GM12878 (cell line): ENCODE results near the gene ETV6. TPM values are rescaled to one million over a fixed set of nuclear protein-coding genes. Genes with fewer than 3 reads are reported as not detected.

Experiments used
- ATAC-seq: fragments of 200-7000 bp; cut with Tn5 transposase; 3 replicates; pipeline ENCODE4 v1.9.1; 2020; ENCODE audit warnings: mild to moderate bottlenecking, moderate library complexity
- BruUV-seq: library from RNA; stranded (reverse); fragments of 400-500 nt; replicated peaks from 2 replicates; lab custom pipeline; 2021; lab: Mats Ljungman, UMichigan
- CTCF ChIA-PET: fragments of 300-600 bp; sonication (Branson Sonifier 250); formaldehyde crosslinking; extraction: SDS; loops from one replicate; lab custom pipeline; 2021; ENCODE audit warnings: inconsistent platforms; lab: Yijun Ruan, JAX
- POLR2A ChIA-PET: fragments of 350-600 bp; formaldehyde crosslinking; extraction: SDS; loops from one replicate; lab custom pipeline; 2021; ENCODE audit warnings: inconsistent platforms; lab: Charles Lee
- RAD21 ChIA-PET: fragments of 300-600 bp; sonication (Branson Sonifier 250); formaldehyde crosslinking; loops from one replicate; lab custom pipeline; 2023; ENCODE audit warnings: antibody characterized with exemption; ENCODE audit not compliant: unreplicated experiment; lab: Charles Lee
- SMC1A ChIA-PET: fragments of 300-600 bp; sonication (Branson Sonifier 250); formaldehyde crosslinking; loops from one replicate; lab custom pipeline; 2023; ENCODE audit not compliant: unreplicated experiment, uncharacterized antibody; lab: Charles Lee
- DNase-seq: peaks from one replicate; pipeline ENCODE4 v3.0.0-alpha.2; 2011; ENCODE audit warnings: low read depth, low spot score
- FAIRE-seq: peaks from 3 replicates; lab custom pipeline; 2011; peaks lifted over from hg19 to GRCh38; lab: Jason Lieb, UNC
- H2AFZ ChIP-seq: 2 replicates; pipeline ENCODE4 v1.6.0; 2011; ENCODE audit warnings: low read depth, low read length, control low read depth; ENCODE audit not compliant: control insufficient read depth
- H3K27ac ChIP-seq: 2 replicates; pipeline ENCODE4 v1.5.1; 2011; ENCODE audit warnings: control low read depth; ENCODE audit not compliant: control insufficient read depth, insufficient read depth
- H3K27me3 ChIP-seq, 2 experiments: replicated peaks in 1 of 2; 2 replicates each; pipeline versions ENCODE4 v1.6.0 to v1.6.1; 2011; ENCODE audit warnings: low read length in 1 of 2; ENCODE audit not compliant: control insufficient read depth in 2 of 2, insufficient read depth in 2 of 2
- H3K36me3 ChIP-seq, 2 experiments: 2 replicates each; pipeline ENCODE4 v1.5.1; 2011; ENCODE audit warnings: low read length in 1 of 2; ENCODE audit not compliant: control insufficient read depth in 2 of 2, insufficient read depth in 2 of 2
- H3K4me1 ChIP-seq: 2 replicates; pipeline ENCODE4 v1.6.1; 2011; ENCODE audit warnings: mild to moderate bottlenecking, low read length, moderate library complexity, mixed read lengths; ENCODE audit not compliant: control insufficient read depth, insufficient read depth
- H3K4me2 ChIP-seq: 2 replicates; pipeline ENCODE4 v1.6.0; 2011; ENCODE audit warnings: control low read depth; ENCODE audit not compliant: control insufficient read depth, insufficient read depth
- H3K4me3 ChIP-seq: fragments of 200-600 bp; sonication (generic); 2 replicates; pipeline ENCODE4 v1.5.1; 2016
- H3K79me2 ChIP-seq: 2 replicates; pipeline ENCODE4 v1.6.0; 2011; ENCODE audit warnings: low read length; ENCODE audit not compliant: control insufficient read depth, insufficient read depth
- H3K9ac ChIP-seq: 2 replicates; pipeline ENCODE4 v1.8.0; 2011; ENCODE audit warnings: low read length, control low read depth, mixed read lengths; ENCODE audit not compliant: control insufficient read depth, insufficient read depth
- H3K9me3 ChIP-seq: replicated peaks from 3 replicates; pipeline ENCODE4 v1.5.1; 2011; ENCODE audit warnings: mild to moderate bottlenecking, low read length; ENCODE audit not compliant: control insufficient read depth, insufficient read depth
- H4K20me1 ChIP-seq: 2 replicates; pipeline ENCODE4 v1.6.0; 2011; ENCODE audit not compliant: control insufficient read depth, insufficient read depth
- BMI1 ChIP-seq: fragments of 450-650 bp; IDR thresholded peaks from 2 replicates; pipeline ENCODE4 v1.6.1; 2016; ENCODE audit warnings: mild to moderate bottlenecking, moderate library complexity, borderline replicate concordance
- EGR1 ChIP-seq, 2 experiments: IDR thresholded peaks; 1 replicate in 1 of 2; 2 replicates in 1 of 2; pipeline ENCODE4 v1.6.1; 2011 to 2012; ENCODE audit warnings: low read depth in 2 of 2, low read length in 2 of 2, borderline replicate concordance in 1 of 2, mild to moderate bottlenecking in 1 of 2, moderate library complexity in 1 of 2
- FOS ChIP-seq: IDR thresholded peaks from 3 replicates; pipeline ENCODE4 v1.6.1; 2011; ENCODE audit warnings: borderline replicate concordance; ENCODE audit not compliant: insufficient read length; ENCODE audit errors: extremely low read depth
- FOXM1 ChIP-seq: IDR thresholded peaks from 2 replicates; pipeline ENCODE4 v1.6.1; 2012; ENCODE audit warnings: low read depth, mild to moderate bottlenecking, inconsistent platforms, low read length, moderate library complexity
- LARP7 ChIP-seq: fragments of 450-650 bp; IDR thresholded peaks from 2 replicates; pipeline ENCODE4 v1.6.1; 2017; ENCODE audit warnings: mild to moderate bottlenecking
- MTA3 ChIP-seq: IDR thresholded peaks from 2 replicates; pipeline ENCODE4 v1.6.1; 2012; ENCODE audit warnings: low read length, inconsistent platforms, borderline replicate concordance
- NFIC ChIP-seq: IDR thresholded peaks from 2 replicates; pipeline ENCODE4 v1.6.1; 2012; ENCODE audit warnings: low read depth, mild to moderate bottlenecking, inconsistent platforms, low read length, moderate library complexity
- NFXL1 ChIP-seq: fragments of 450-650 bp; IDR thresholded peaks from 2 replicates; pipeline ENCODE4 v1.6.1; 2017; ENCODE audit warnings: antibody characterized with exemption, mild to moderate bottlenecking, borderline replicate concordance
- PAX5 ChIP-seq: IDR thresholded peaks from 2 replicates; pipeline ENCODE4 v1.6.1; 2011; ENCODE audit warnings: low read depth, low read length, borderline replicate concordance
- PAX8 ChIP-seq: fragments of 450-650 bp; IDR thresholded peaks from 2 replicates; pipeline ENCODE4 v1.6.1; 2017; ENCODE audit warnings: mild to moderate bottlenecking, moderate library complexity
- POLR2A ChIP-seq: IDR thresholded peaks from 2 replicates; pipeline ENCODE4 v1.6.1; 2011; ENCODE audit warnings: low read depth, mild to moderate bottlenecking, low read length
- POLR2AphosphoS2 ChIP-seq: IDR thresholded peaks from 2 replicates; pipeline ENCODE4 v1.6.1; 2011; ENCODE audit warnings: low read depth, mild to moderate bottlenecking, low read length, improper control_type of control experiment, moderate library complexity
- POU2F2 ChIP-seq: IDR thresholded peaks from 3 replicates; pipeline ENCODE4 v1.6.1; 2011; ENCODE audit warnings: low read depth, mild to moderate bottlenecking, low read length, borderline replicate concordance
- RB1 ChIP-seq: fragments of 450-650 bp; formaldehyde crosslinking; IDR thresholded peaks from 2 replicates; pipeline ENCODE4 v1.6.1; 2017; ENCODE audit warnings: mild to moderate bottlenecking, borderline replicate concordance
- RFX5 ChIP-seq: IDR thresholded peaks from 2 replicates; pipeline ENCODE4 v1.6.1; 2011; ENCODE audit warnings: low read depth, low read length, improper control_type of control experiment
- RUNX3 ChIP-seq: IDR thresholded peaks from 2 replicates; pipeline ENCODE4 v1.6.1; 2012; ENCODE audit warnings: low read length, inconsistent platforms
- SIX5 ChIP-seq: IDR thresholded peaks from 2 replicates; pipeline ENCODE4 v1.6.1; 2011; ENCODE audit warnings: mild to moderate bottlenecking, low read depth, low read length, moderate library complexity; ENCODE audit not compliant: severe bottlenecking
- STAT1 ChIP-seq: fragments of 450-650 bp; conservative IDR thresholded peaks from 2 replicates; pipeline ENCODE4 v1.6.1; 2014; ENCODE audit warnings: antibody characterized with exemption, mild to moderate bottlenecking
- TAF1 ChIP-seq: IDR thresholded peaks from 2 replicates; pipeline ENCODE4 v1.6.1; 2011; ENCODE audit warnings: mild to moderate bottlenecking, low read depth, low read length, borderline replicate concordance
- TCF7 ChIP-seq: IDR thresholded peaks from 2 replicates; pipeline ENCODE4 v1.6.1; 2014; ENCODE audit warnings: antibody characterized with exemption, borderline replicate concordance
- ZNF384 ChIP-seq: IDR thresholded peaks from 2 replicates; pipeline ENCODE4 v1.6.1; 2012; ENCODE audit warnings: low read depth, mild to moderate bottlenecking, low read length, improper control_type of control experiment, borderline replicate concordance
- WGBS: methylation state at CpG from one replicate; pipeline ENCODE4 v1.1.6; 2016; ENCODE audit warnings: low lambda C conversion rate; ENCODE audit not compliant: insufficient replicate concordance, insufficient coverage; ENCODE audit errors: missing lambda C conversion rate; 5-methylcytosine and 5-hydroxymethylcytosine counted together
- in situ Hi-C: fragments of 300-500 bp; cut with MboI; formaldehyde crosslinking; loops from 9 replicates; pipeline ENCODE4 v1.14.3; 2018; ENCODE audit warnings: mixed read lengths
- intact Hi-C: fragments of 100-400 bp; cut with micrococcal nuclease; formaldehyde crosslinking; loops from one replicate; pipeline ENCODE4 v1.14.2; 2022; ENCODE audit not compliant: unreplicated experiment
- polyA plus RNA-seq, 11 experiments: library from polyadenylated mRNA; depleted of rRNA in 4 of 11; unstranded in 6 of 11; stranded (reverse) in 5 of 11; fragments of >200 nt; fragmentation: Nextera tagmentation in 4 of 11; fragmentation: Illumina TruSeq in 1 of 11; extraction: Ambion mirVana in 4 of 11; extraction: Trizol in 1 of 11; gene quantifications; 1 replicate in 1 of 11; 2 replicates in 10 of 11; pipeline versions ENCODE4 v1.2.1 to v1.2.3, GENCODE V29; 2011 to 2016; ENCODE audit warnings: inconsistent platforms in 2 of 11, missing spikeins in 2 of 11, low read depth in 1 of 11
- total RNA-seq, 4 experiments: library from RNA; depleted of rRNA in 3 of 4; stranded (reverse); fragments of >200 nt in 3 of 4; fragmentation: Illumina TruSeq in 1 of 4; extraction: Trizol in 1 of 4; gene quantifications; 2 replicates each; pipeline versions ENCODE4 v1.2.1 to v1.2.3, GENCODE V29; 2013 to 2021
- TF ChIP-seq, protein P1 (sequence below): fragments of 450-650 bp; IDR thresholded peaks from 2 replicates; pipeline ENCODE4 v1.6.1; 2017; ENCODE audit warnings: mild to moderate bottlenecking, low read depth, inconsistent platforms; ENCODE audit not compliant: poor library complexity, severe bottlenecking

ETV6 gene
- total and polyA plus RNA-seq, 10 of the 15 experiments (the other 5 are each of a cell fraction or from before 2014, with no cell fraction given), result 6.6 to 74.8 (median 24.6) TPM

GRCh38 chr12:11650286-11651281 lies 1.1 kb downstream of the ETV6 start:
- RAD21 ChIA-PET, result interaction anchor here (0.7 to 2.5 kb wide), 14 partner anchors 13 to 375 kb away, joined by 3 to 15 read pairs (median 5); no protein-coding TSS in a partner anchor
- peaks cover 65% of the 10 kb centered on the region for H3K79me2 ChIP-seq
- no peak for FAIRE-seq
- ATAC-seq, result peak; percentile 22
- H3K27me3 ChIP-seq, result no peaks in the 10 kb centered on the region
- peaks cover 14% of the 10 kb centered on the region for H3K4me1 ChIP-seq
- 0% methylated on average over 15 of the region's 25 CpGs for WGBS
- no peaks in the 10 kb centered on the region; the same call in 1 of the 2 replicates for H4K20me1 ChIP-seq
- SMC1A ChIA-PET, result interaction anchor here (0.6 to 1.6 kb wide), 13 partner anchors 63 to 359 kb away, joined by 3 to 7 read pairs (median 4); no protein-coding TSS in a partner anchor
- in situ Hi-C loops, result loop anchor here (5.0 kb wide), 4 partner anchors 77 to 377 kb away; no protein-coding TSS in a partner anchor
- BruUV-seq, result TSS peak; percentile 53
- H2AFZ ChIP-seq, result no peak overlapping the region
- H3K27ac ChIP-seq, result peak overlapping the region; percentile 99
- no peaks in the 10 kb centered on the region for H3K36me3 ChIP-seq
- intact Hi-C loops, result loop anchor here (1.0 to 10.0 kb wide), 3 partner anchors 80 to 1074 kb away; no protein-coding TSS in a partner anchor
- H3K4me3 ChIP-seq, result peak overlapping the region; percentile 85
- H3K9ac ChIP-seq, result peak overlapping the region; percentile 98
- peak; percentile 40 for DNase-seq
- no peaks in the 10 kb centered on the region for H3K9me3 ChIP-seq
- H3K4me2 ChIP-seq, result peak overlapping the region; percentile 86
- POLR2A ChIA-PET, result interaction anchor here (0.7 to 1.4 kb wide), 9 partner anchors 35 to 708 kb away, joined by 3 to 8 read pairs (median 4); no protein-coding TSS in a partner anchor
- CTCF ChIA-PET, result interaction anchor here (0.7 to 1.5 kb wide), 5 partner anchors 27 to 383 kb away, joined by 3 to 6 read pairs (median 3); no protein-coding TSS in a partner anchor
- TF ChIP-seq POLR2A (peak; percentile 54; the same call in 1 of the 2 replicates), SIX5 (no peak), LARP7 (peak; percentile 72; the same call in 1 of the 2 replicates), TCF7 (no peak), BMI1 (peak; percentile 21; the same call in 1 of the 2 replicates), POLR2AphosphoS2 (peak; percentile 60; the same call in 1 of the 2 replicates), RFX5 (no peak), PAX8 (0 out of 2 replicates have a peak, but pooled peaks have one; percentile 28), ZNF384 (peak; percentile 82), PAX5 (no peak), FOXM1 (no peak; the same call in 1 of the 2 replicates), RUNX3 (peak; percentile 58), RB1 (no peak), TAF1 (peak; percentile 35), NFXL1 (no peak), STAT1 (no peak), NFIC (no peak), MTA3 (peak; percentile 65), POU2F2 (peak; percentile 43; the same call in 2 of the 3 replicates), FOS (no peak), EGR1 (IDR thresholded peaks at IDR 0.05; ENCODE audit: borderline replicate concordance in 1 of 2, low read depth in 2 of 2, low read length in 2 of 2) (no peak)
- TF ChIP-seq, protein P1, sequence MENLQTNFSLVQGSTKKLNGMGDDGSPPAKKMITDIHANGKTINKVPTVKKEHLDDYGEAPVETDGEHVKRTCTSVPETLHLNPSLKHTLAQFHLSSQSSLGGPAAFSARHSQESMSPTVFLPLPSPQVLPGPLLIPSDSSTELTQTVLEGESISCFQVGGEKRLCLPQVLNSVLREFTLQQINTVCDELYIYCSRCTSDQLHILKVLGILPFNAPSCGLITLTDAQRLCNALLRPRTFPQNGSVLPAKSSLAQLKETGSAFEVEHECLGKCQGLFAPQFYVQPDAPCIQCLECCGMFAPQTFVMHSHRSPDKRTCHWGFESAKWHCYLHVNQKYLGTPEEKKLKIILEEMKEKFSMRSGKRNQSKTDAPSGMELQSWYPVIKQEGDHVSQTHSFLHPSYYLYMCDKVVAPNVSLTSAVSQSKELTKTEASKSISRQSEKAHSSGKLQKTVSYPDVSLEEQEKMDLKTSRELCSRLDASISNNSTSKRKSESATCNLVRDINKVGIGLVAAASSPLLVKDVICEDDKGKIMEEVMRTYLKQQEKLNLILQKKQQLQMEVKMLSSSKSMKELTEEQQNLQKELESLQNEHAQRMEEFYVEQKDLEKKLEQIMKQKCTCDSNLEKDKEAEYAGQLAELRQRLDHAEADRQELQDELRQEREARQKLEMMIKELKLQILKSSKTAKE, result peak; percentile 21
